ENCODE measurements around the gene MRPS15. TPM values are rescaled to one million over a fixed set of nuclear protein-coding genes. Genes with fewer than 3 reads are reported as not detected.

Gene MRPS15
- total RNA-seq, 1 donor = 56.2 TPM

DNA sequence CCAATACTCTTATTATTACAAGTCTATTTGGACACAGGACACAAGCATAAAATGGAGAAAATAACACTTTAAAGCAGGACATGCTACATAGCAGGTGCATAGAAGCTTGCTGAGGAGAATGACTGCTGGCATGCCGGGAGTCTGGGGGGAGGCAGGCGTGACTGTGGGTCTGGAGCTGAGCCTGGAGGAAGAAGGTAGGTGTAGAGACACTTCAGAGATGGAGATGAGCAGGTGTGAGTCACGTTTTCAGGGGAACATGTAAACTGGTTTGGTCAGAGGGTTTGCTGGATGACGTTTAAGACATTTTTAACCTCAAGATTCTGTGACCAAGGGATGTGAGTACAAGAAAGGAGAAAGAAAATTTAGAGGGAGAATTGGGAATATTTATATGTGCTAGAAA is 38.4 kb downstream of the MRPS15 start:
- H3K4me3 ChIP-seq (ENCODE audit: low read depth, low read length) = no peak overlapping the region
- DNase-seq (ENCODE audit: low read depth) = no peak
- TF ChIP-seq, protein P1, sequence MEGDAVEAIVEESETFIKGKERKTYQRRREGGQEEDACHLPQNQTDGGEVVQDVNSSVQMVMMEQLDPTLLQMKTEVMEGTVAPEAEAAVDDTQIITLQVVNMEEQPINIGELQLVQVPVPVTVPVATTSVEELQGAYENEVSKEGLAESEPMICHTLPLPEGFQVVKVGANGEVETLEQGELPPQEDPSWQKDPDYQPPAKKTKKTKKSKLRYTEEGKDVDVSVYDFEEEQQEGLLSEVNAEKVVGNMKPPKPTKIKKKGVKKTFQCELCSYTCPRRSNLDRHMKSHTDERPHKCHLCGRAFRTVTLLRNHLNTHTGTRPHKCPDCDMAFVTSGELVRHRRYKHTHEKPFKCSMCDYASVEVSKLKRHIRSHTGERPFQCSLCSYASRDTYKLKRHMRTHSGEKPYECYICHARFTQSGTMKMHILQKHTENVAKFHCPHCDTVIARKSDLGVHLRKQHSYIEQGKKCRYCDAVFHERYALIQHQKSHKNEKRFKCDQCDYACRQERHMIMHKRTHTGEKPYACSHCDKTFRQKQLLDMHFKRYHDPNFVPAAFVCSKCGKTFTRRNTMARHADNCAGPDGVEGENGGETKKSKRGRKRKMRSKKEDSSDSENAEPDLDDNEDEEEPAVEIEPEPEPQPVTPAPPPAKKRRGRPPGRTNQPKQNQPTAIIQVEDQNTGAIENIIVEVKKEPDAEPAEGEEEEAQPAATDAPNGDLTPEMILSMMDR (IDR thresholded peaks at IDR 0.05; ENCODE audit: insufficient read depth, low read length) = no peak

GRCh38 chr1:36421649-36422048 is 42.5 kb downstream of the MRPS15 start:
- TF ChIP-seq, protein P1 (IDR thresholded peaks at IDR 0.05; ENCODE audit: insufficient read depth, low read length) = no peak
- no peak for DNase-seq (ENCODE audit: low read depth)
- H3K4me3 ChIP-seq (ENCODE audit: low read depth, low read length) = no peak overlapping the region

- peak; percentile 85 for DNase-seq (ENCODE audit: low read depth)
- H3K4me3 ChIP-seq (ENCODE audit: low read depth, low read length) = peak overlapping the region; percentile 22
- TF ChIP-seq, protein P1 (IDR thresholded peaks at IDR 0.05; ENCODE audit: insufficient read depth, low read length) = peak; percentile 96
Measured at GRCh38 chr1:36420836-36421317, 43.3 kb downstream of the MRPS15 start.

GRCh38 chr1:36420409-36420808 is 43.8 kb downstream of the MRPS15 start:
- TF ChIP-seq, protein P1 (IDR thresholded peaks at IDR 0.05; ENCODE audit: insufficient read depth, low read length) = no peak
- peak overlapping the region; percentile 22 for H3K4me3 ChIP-seq (ENCODE audit: low read depth, low read length)
- peak; percentile 82 for DNase-seq (ENCODE audit: low read depth)

DNA sequence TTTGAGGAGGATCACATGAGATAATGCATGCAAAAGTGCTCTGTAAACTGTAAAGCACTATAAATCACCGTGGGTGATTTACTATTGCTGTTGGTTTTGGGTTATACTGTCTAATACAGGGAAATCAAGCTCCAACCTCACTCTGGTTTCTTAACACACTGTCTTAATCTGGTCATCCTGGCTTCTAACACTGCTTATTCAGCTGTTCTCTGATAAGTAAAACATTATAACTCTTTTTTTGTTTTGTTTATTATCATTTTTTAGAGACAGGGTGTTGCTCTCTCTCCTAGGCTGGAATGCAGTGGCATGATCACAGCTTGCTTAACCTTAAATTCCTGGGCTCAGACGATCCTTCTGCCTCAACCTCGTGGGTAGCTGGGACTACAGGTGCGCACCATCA is 44.6 kb downstream of the MRPS15 start:
- DNase-seq (ENCODE audit: low read depth) = peak; percentile 68
- H3K4me3 ChIP-seq (ENCODE audit: low read depth, low read length) = no peak overlapping the region
- TF ChIP-seq, protein P1 (IDR thresholded peaks at IDR 0.05; ENCODE audit: insufficient read depth, low read length) = no peak

- no peak overlapping the region for H3K4me3 ChIP-seq (ENCODE audit: low read depth, low read length)
- no peak for DNase-seq (ENCODE audit: low read depth)
- TF ChIP-seq, protein P1 (IDR thresholded peaks at IDR 0.05; ENCODE audit: insufficient read depth, low read length) = no peak
Measured at GRCh38 chr1:36419140-36419539, 45.0 kb downstream of the MRPS15 start.

- DNase-seq (ENCODE audit: low read depth) = no peak
- TF ChIP-seq, protein P1 (IDR thresholded peaks at IDR 0.05; ENCODE audit: insufficient read depth, low read length) = no peak
- H3K4me3 ChIP-seq (ENCODE audit: low read depth, low read length) = no peak overlapping the region
Measured at GRCh38 chr1:36417931-36418330, 46.3 kb downstream of the MRPS15 start.

Measured in fibroblast of the aortic adventitia (primary cell).